ENCODE measurements around the gene DOCK7. TPM values are rescaled to one million over a fixed set of nuclear protein-coding genes. Genes with fewer than 3 reads are reported as not detected.

The DOCK7 gene
- total RNA-seq, 2 experiments from 2014 or later: 11.9 to 13.7 TPM

- DNase-seq (no peak), ATAC-seq (no peak)
- Mint-ChIP-seq H3K4me3 (no peak overlapping the region), H3K9me3 (ENCODE audit: low read depth) (no peaks in the 10 kb centered on the region), H3K27ac (no peak overlapping the region), H3K36me3 (ENCODE audit: low read depth) (no peaks in the 10 kb centered on the region), H3K27me3 (peaks cover 2% of the 10 kb centered on the region), H3K4me1 (no peaks in the 10 kb centered on the region)
- ChIA-PET CTCF (interaction anchor here (0.7 to 1.5 kb wide), 3 partner anchors 11 to 210 kb away, joined by 3 read pairs; no protein-coding TSS in a partner anchor), POLR2A (interaction anchor here (0.7 to 1.0 kb wide), 2 partner anchors 10 to 12 kb away, joined by 3 read pairs; no protein-coding TSS in a partner anchor)
- intact Hi-C loops (cut with DNase I, micrococcal nuclease): no loop called here
Observed at GRCh38 chr1:62425041-62425440, 263.1 kb downstream of the DOCK7 start.

- ATAC-seq (no peak), DNase-seq (no peak)
- H3K4me3 Mint-ChIP-seq: no peak overlapping the region
- H3K4me1 Mint-ChIP-seq: no peaks in the 10 kb centered on the region
- H3K27ac Mint-ChIP-seq: no peak overlapping the region
- no peaks in the 10 kb centered on the region for H3K9me3 Mint-ChIP-seq (ENCODE audit: low read depth)
- CTCF ChIA-PET: interaction anchor here (1.5 kb wide), 1 partner anchor 17 kb away, joined by 3 read pairs; no protein-coding TSS in a partner anchor
- H3K27me3 Mint-ChIP-seq: peaks cover 2% of the 10 kb centered on the region
- intact Hi-C loops (cut with DNase I, micrococcal nuclease): no loop called here
- no peaks in the 10 kb centered on the region for H3K36me3 Mint-ChIP-seq (ENCODE audit: low read depth)
- POLR2A ChIA-PET: interaction anchor here (1.0 kb wide), 1 partner anchor 11 kb away, joined by 3 read pairs; no protein-coding TSS in a partner anchor
Observed at GRCh38 chr1:62424411-62424810, 263.8 kb downstream of the DOCK7 start.

GRCh38 chr1:62423580-62424242, 264.5 kb downstream of the DOCK7 start:
- POLR2A ChIA-PET: interaction anchor here (1.0 kb wide), 1 partner anchor 12 kb away, joined by 3 read pairs; no protein-coding TSS in a partner anchor
- intact Hi-C loops (cut with DNase I, micrococcal nuclease): no loop called here
- Mint-ChIP-seq H3K4me3 (no peak overlapping the region), H3K9me3 (ENCODE audit: low read depth) (no peaks in the 10 kb centered on the region), H3K4me1 (no peaks in the 10 kb centered on the region), H3K27ac (no peak overlapping the region), H3K27me3 (peaks cover 2% of the 10 kb centered on the region), H3K36me3 (ENCODE audit: low read depth) (no peaks in the 10 kb centered on the region)
- ATAC-seq (no peak), DNase-seq (no peak)
- CTCF ChIA-PET: interaction anchor here (1.5 kb wide), 1 partner anchor 17 kb away, joined by 3 read pairs; no protein-coding TSS in a partner anchor

GRCh38 chr1:62420214-62420613, 268.0 kb downstream of the DOCK7 start:
- CTCF ChIA-PET: interaction anchor here (3.2 kb wide), 1 partner anchor 13 kb away, joined by 9 read pairs; no protein-coding TSS in a partner anchor
- H3K9me3 Mint-ChIP-seq (ENCODE audit: low read depth): no peaks in the 10 kb centered on the region

GRCh38 chr1:62417351-62417999, 270.7 kb downstream of the DOCK7 start:
- peaks cover 2% of the 10 kb centered on the region for H3K27me3 Mint-ChIP-seq
- no peak overlapping the region for H3K4me3 Mint-ChIP-seq
- no peaks in the 10 kb centered on the region for H3K36me3 Mint-ChIP-seq (ENCODE audit: low read depth)
- ChIA-PET POLR2A (interaction anchor here (0.7 kb wide), 1 partner anchor 268 kb away, joined by 3 read pairs; no protein-coding TSS in a partner anchor), CTCF (interaction anchor here (3.2 kb wide), 1 partner anchor 11 kb away, joined by 9 read pairs; no protein-coding TSS in a partner anchor)
- intact Hi-C loops (cut with DNase I, micrococcal nuclease): no loop called here
- H3K9me3 Mint-ChIP-seq (ENCODE audit: low read depth): no peaks in the 10 kb centered on the region
- ATAC-seq (no peak), DNase-seq (no peak)
- no peaks in the 10 kb centered on the region for H3K4me1 Mint-ChIP-seq
- H3K27ac Mint-ChIP-seq: no peak overlapping the region

More at GRCh38 chr1:62420214-62420613, 268.0 kb downstream of the DOCK7 start:
- Mint-ChIP-seq H3K27ac (no peak overlapping the region), H3K4me3 (no peak overlapping the region), H3K36me3 (ENCODE audit: low read depth) (no peaks in the 10 kb centered on the region), H3K4me1 (no peaks in the 10 kb centered on the region), H3K27me3 (peaks cover 2% of the 10 kb centered on the region)
- ATAC-seq: no peak
- no peak for DNase-seq
- POLR2A ChIA-PET: no interaction called here
- intact Hi-C loops (cut with DNase I, micrococcal nuclease): no loop called here

- ATAC-seq (no peak), DNase-seq (no peak)
- no peaks in the 10 kb centered on the region for H3K36me3 Mint-ChIP-seq (ENCODE audit: low read depth)
- no peak overlapping the region for H3K4me3 Mint-ChIP-seq
- CTCF ChIA-PET: interaction anchor here (0.7 to 0.8 kb wide), 2 partner anchors 9 to 330 kb away, joined by 3 to 6 read pairs; no protein-coding TSS in a partner anchor
- H3K27ac Mint-ChIP-seq: no peak overlapping the region
- H3K9me3 Mint-ChIP-seq (ENCODE audit: low read depth): no peaks in the 10 kb centered on the region
- no peaks in the 10 kb centered on the region for H3K4me1 Mint-ChIP-seq
- H3K27me3 Mint-ChIP-seq: peaks cover 2% of the 10 kb centered on the region
- POLR2A ChIA-PET: interaction anchor here (0.6 kb wide), 1 partner anchor 12 kb away, joined by 3 read pairs; no protein-coding TSS in a partner anchor
- intact Hi-C loops (cut with DNase I, micrococcal nuclease): no loop called here
Observed at GRCh38 chr1:62415687-62416086, 272.5 kb downstream of the DOCK7 start.

- Mint-ChIP-seq H3K4me3 (no peak overlapping the region), H3K27ac (no peak overlapping the region), H3K9me3 (ENCODE audit: low read depth) (no peaks in the 10 kb centered on the region), H3K4me1 (no peaks in the 10 kb centered on the region), H3K36me3 (ENCODE audit: low read depth) (no peaks in the 10 kb centered on the region), H3K27me3 (no peaks in the 10 kb centered on the region)
- ChIA-PET CTCF (interaction anchor here (0.6 to 9.5 kb wide), 15 partner anchors 9 to 339 kb away, joined by 3 to 64 read pairs (median 5); no protein-coding TSS in a partner anchor), POLR2A (no interaction called here)
- ATAC-seq (peak; percentile 49), DNase-seq (no peak)
- intact Hi-C loops (cut with DNase I, micrococcal nuclease): loop anchor here (1.0 to 2.0 kb wide), 4 partner anchors 232 to 339 kb away; no protein-coding TSS in a partner anchor
Observed at GRCh38 chr1:62407398-62408009, 280.7 kb downstream of the DOCK7 start.

GRCh38 chr1:62406576-62406975, 281.6 kb downstream of the DOCK7 start:
- Mint-ChIP-seq H3K4me3 (no peak overlapping the region), H3K9me3 (ENCODE audit: low read depth) (no peaks in the 10 kb centered on the region), H3K27me3 (no peaks in the 10 kb centered on the region), H3K36me3 (ENCODE audit: low read depth) (no peaks in the 10 kb centered on the region), H3K27ac (no peak overlapping the region), H3K4me1 (no peaks in the 10 kb centered on the region)
- POLR2A ChIA-PET: no interaction called here
- DNase-seq (no peak), ATAC-seq (no peak)
- intact Hi-C loops (cut with DNase I, micrococcal nuclease): loop anchor here in 1 of 2 experiments (2.0 kb wide), 2 partner anchors 324 to 340 kb away; no protein-coding TSS in a partner anchor
- CTCF ChIA-PET: interaction anchor here (0.6 to 9.5 kb wide), 14 partner anchors 10 to 340 kb away, joined by 3 to 64 read pairs (median 6); no protein-coding TSS in a partner anchor

GRCh38 chr1:62405247-62405646, 282.9 kb downstream of the DOCK7 start:
- no peaks in the 10 kb centered on the region for H3K27me3 Mint-ChIP-seq
- H3K4me1 Mint-ChIP-seq: no peaks in the 10 kb centered on the region
- ATAC-seq: no peak
- DNase-seq: no peak
- CTCF ChIA-PET: interaction anchor here (0.7 to 9.5 kb wide), 6 partner anchors 9 to 341 kb away, joined by 3 to 64 read pairs (median 6); no protein-coding TSS in a partner anchor
- POLR2A ChIA-PET: interaction anchor here (0.7 kb wide), 1 partner anchor 69 kb away, joined by 5 read pairs; no protein-coding TSS in a partner anchor
- intact Hi-C loops (cut with DNase I, micrococcal nuclease): no loop called here
- no peak overlapping the region for H3K4me3 Mint-ChIP-seq
- H3K27ac Mint-ChIP-seq: no peak overlapping the region
- H3K36me3 Mint-ChIP-seq (ENCODE audit: low read depth): no peaks in the 10 kb centered on the region
- H3K9me3 Mint-ChIP-seq (ENCODE audit: low read depth): no peaks in the 10 kb centered on the region

Measured in activated CD4-positive, alpha-beta T cell treated with anti-CD3 and anti-CD28 coated beads for 36 hours (primary cell).